Activated CD8-positive, alpha-beta T cell treated with anti-CD3 and anti-CD28 coated beads for 36 hours (primary cell): ENCODE results near the gene CLEC16A. TPM values are rescaled to one million over a fixed set of nuclear protein-coding genes. Genes with fewer than 3 reads are reported as not detected.

Source experiments
- ATAC-seq: fragments of 200-7000 bp; cut with Tn5 transposase; one replicate; pipeline ENCODE4 v1.10.0; 2021; ENCODE audit warnings: mild to moderate bottlenecking, moderate library complexity
- CTCF ChIA-PET: fragments of 350-600 bp; sonication (Branson Sonifier 250); formaldehyde crosslinking; loops from one replicate; lab custom pipeline; 2021; ENCODE audit warnings: antibody characterized with exemption; lab: Charles Lee
- POLR2A ChIA-PET: fragments of 350-600 bp; sonication (Branson Sonifier 250); formaldehyde crosslinking; loops from one replicate; lab custom pipeline; 2021; ENCODE audit warnings: antibody characterized with exemption; lab: Charles Lee
- DNase-seq: peaks from one replicate; pipeline ENCODE4 v3.0.0-alpha.2; 2020
- H3K27ac Mint-ChIP-seq: one replicate; pipeline ENCODE4 v1.8.0; 2021; ENCODE audit warnings: mild to moderate bottlenecking, mixed read lengths
- H3K27me3 Mint-ChIP-seq: one replicate; pipeline ENCODE4 v1.8.0; 2021; ENCODE audit warnings: mixed read lengths
- H3K36me3 Mint-ChIP-seq: one replicate; pipeline ENCODE4 v1.8.0; 2021; ENCODE audit warnings: low read depth, mixed read lengths
- H3K4me1 Mint-ChIP-seq: one replicate; pipeline ENCODE4 v1.8.0; 2021; ENCODE audit warnings: low read depth, mixed read lengths
- H3K4me3 Mint-ChIP-seq: one replicate; pipeline ENCODE4 v1.8.0; 2021; ENCODE audit warnings: mild to moderate bottlenecking, moderate library complexity, mixed read lengths
- H3K9me3 Mint-ChIP-seq: one replicate; pipeline ENCODE4 v1.8.0; 2021; ENCODE audit warnings: mixed read lengths
- intact Hi-C: fragments of 100-400 bp; cut with micrococcal nuclease; formaldehyde crosslinking; loops from one replicate; pipeline ENCODE4 v1.10.0; 2022
- total RNA-seq, 2 experiments: library from RNA; stranded (reverse); gene quantifications; one replicate each; pipeline ENCODE4 v1.2.3, GENCODE V29; 2021
- TF ChIP-seq, protein P1 (sequence below): fragments of 200-600 bp; IDR thresholded peaks from one replicate; pipeline ENCODE4 v1.8.0; 2022; ENCODE audit warnings: antibody characterized with exemption, mild to moderate bottlenecking

Gene CLEC16A
- total RNA-seq, 2 experiments from 2014 or later: 20.4 to 21.7 TPM

DNA sequence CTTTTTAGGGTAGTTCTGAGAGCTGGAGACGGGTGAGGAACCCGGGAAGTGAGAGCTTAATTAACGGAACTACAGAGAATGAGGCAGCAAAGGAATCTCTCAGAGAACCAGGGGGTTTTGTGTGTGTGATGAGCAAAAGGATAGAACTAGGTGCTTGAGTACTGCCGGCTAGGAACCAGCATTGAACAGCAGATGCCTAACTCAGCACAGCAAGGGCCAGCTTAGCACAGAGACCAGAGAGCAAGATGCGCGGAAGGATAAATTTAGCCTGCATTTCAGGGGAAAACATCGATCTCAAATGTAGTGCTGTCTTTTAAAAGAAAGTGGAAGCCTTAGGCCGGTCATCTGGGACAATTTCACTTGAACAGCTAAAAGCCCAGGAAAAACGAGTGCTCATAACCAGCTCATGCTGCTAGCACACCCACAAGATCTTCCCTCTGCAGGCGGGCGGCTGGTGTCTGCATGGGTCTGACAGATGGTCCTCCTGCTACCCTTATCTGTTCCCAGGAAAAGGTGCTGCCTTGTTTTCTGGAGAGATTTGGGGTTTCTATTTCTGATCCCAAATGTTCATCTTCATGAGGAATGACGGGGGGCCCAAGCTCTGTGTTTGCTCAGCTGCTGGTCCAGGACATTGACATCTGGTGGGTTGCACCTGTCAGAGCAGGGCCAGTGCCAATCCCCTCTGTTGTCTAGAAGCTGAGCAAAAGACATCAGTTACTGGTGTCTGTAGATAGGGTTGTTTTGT is 207.7 kb downstream of the CLEC16A start:
- CTCF ChIA-PET: interaction anchor here (0.9 to 3.2 kb wide), 4 partner anchors 9 to 79 kb away, joined by 3 to 10 read pairs (median 6); no protein-coding TSS in a partner anchor
- no peak overlapping the region for H3K27ac Mint-ChIP-seq

DNA sequence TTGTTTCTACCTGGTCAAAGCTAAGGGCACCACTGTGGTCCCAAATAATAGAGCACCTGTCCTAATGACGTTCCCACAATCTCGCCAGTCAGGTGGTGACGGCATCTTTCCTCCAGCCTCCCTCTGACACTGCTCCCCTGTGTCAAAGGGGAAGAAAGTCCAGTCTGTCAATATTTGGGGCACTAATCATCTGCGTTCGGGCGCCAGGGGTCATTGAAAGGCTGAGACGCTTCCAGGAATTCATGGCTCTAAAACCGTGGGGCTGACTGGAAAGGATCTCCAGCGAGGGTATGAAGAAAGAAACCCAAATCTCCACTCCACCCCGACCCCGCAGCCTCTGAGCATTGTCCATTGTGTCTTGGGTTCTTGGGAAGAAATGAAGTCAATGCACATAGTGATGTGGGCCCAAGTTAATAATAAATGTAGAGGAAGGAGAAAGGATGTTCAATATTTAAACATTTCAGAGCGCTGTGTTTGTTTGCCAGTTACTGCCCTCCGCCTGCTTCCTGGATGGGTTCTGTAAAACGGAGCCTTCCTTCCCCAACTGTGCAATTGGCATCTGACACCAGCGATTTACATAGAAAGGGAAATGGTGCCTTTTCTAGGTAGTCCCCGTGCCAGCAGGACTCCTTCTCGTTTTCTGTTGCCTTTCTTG is 208.4 kb downstream of the CLEC16A start:
- CTCF ChIA-PET: interaction anchor here (0.7 to 3.2 kb wide), 4 partner anchors 8 to 61 kb away, joined by 3 to 10 read pairs (median 6); no protein-coding TSS in a partner anchor
- H3K4me1 Mint-ChIP-seq: peaks cover 35% of the 10 kb centered on the region
- TF ChIP-seq, protein P1, sequence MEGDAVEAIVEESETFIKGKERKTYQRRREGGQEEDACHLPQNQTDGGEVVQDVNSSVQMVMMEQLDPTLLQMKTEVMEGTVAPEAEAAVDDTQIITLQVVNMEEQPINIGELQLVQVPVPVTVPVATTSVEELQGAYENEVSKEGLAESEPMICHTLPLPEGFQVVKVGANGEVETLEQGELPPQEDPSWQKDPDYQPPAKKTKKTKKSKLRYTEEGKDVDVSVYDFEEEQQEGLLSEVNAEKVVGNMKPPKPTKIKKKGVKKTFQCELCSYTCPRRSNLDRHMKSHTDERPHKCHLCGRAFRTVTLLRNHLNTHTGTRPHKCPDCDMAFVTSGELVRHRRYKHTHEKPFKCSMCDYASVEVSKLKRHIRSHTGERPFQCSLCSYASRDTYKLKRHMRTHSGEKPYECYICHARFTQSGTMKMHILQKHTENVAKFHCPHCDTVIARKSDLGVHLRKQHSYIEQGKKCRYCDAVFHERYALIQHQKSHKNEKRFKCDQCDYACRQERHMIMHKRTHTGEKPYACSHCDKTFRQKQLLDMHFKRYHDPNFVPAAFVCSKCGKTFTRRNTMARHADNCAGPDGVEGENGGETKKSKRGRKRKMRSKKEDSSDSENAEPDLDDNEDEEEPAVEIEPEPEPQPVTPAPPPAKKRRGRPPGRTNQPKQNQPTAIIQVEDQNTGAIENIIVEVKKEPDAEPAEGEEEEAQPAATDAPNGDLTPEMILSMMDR: no peak
- no peak for DNase-seq
- H3K9me3 Mint-ChIP-seq: peaks cover 2% of the 10 kb centered on the region
- no peak overlapping the region for H3K27ac Mint-ChIP-seq
- no peaks in the 10 kb centered on the region for H3K27me3 Mint-ChIP-seq
- peaks cover 11% of the 10 kb centered on the region for H3K36me3 Mint-ChIP-seq
- POLR2A ChIA-PET: interaction anchor here (0.7 to 1.3 kb wide), 4 partner anchors 12 to 102 kb away, joined by 3 to 4 read pairs (median 3); no protein-coding TSS in a partner anchor
- no peak overlapping the region for H3K4me3 Mint-ChIP-seq
- intact Hi-C loops: no loop called here
- ATAC-seq: no peak

More for the DNA sequence above, 207.7 kb downstream of the CLEC16A start:
- no peak for DNase-seq
- H3K27me3 Mint-ChIP-seq: no peaks in the 10 kb centered on the region
- intact Hi-C loops: no loop called here
- POLR2A ChIA-PET: interaction anchor here (0.7 to 1.3 kb wide), 3 partner anchors 11 to 103 kb away, joined by 3 to 4 read pairs (median 3); no protein-coding TSS in a partner anchor
- H3K4me1 Mint-ChIP-seq: peaks cover 27% of the 10 kb centered on the region
- H3K4me3 Mint-ChIP-seq: no peak overlapping the region
- peaks cover 11% of the 10 kb centered on the region for H3K36me3 Mint-ChIP-seq
- peaks cover 2% of the 10 kb centered on the region for H3K9me3 Mint-ChIP-seq
- TF ChIP-seq, protein P1: no peak
- ATAC-seq: no peak

DNA sequence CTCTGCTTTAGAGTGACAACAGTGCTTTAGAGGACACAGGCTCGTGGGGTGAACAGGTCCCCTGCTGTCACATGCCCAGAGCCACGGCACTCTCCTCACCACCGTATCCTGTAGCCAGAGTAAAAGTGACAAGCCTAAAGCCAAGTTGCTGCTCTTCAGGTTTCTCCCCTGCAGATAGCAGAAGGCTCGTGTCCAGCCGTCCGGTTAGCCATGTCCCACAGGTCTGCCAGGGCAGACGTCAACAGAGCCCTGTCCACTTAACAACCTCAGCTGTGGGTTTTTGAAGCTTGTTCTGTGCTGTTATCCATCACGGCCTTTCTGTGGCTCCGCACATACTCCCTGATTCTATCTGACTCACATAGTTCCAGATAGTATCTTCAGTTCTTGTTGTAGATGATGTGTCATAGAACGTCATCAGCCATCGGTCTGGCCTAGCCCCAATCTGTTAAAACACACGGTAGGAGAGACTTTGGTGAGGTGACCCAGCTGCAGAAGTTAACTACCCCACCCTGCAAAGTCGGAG is 211.0 kb downstream of the CLEC16A start:
- DNase-seq (no peak), ATAC-seq (peak; percentile 75)
- peaks cover 6% of the 10 kb centered on the region for H3K9me3 Mint-ChIP-seq
- no peaks in the 10 kb centered on the region for H3K27me3 Mint-ChIP-seq
- no peak overlapping the region for H3K4me3 Mint-ChIP-seq
- TF ChIP-seq, protein P1: no peak
- H3K36me3 Mint-ChIP-seq: peaks cover 8% of the 10 kb centered on the region
- CTCF ChIA-PET: no interaction called here
- POLR2A ChIA-PET: interaction anchor here (1.0 kb wide), 1 partner anchor 41 kb away, joined by 3 read pairs; no protein-coding TSS in a partner anchor
- intact Hi-C loops: no loop called here
- peak overlapping the region; percentile 4 for H3K27ac Mint-ChIP-seq
- H3K4me1 Mint-ChIP-seq: peaks cover 53% of the 10 kb centered on the region

DNA sequence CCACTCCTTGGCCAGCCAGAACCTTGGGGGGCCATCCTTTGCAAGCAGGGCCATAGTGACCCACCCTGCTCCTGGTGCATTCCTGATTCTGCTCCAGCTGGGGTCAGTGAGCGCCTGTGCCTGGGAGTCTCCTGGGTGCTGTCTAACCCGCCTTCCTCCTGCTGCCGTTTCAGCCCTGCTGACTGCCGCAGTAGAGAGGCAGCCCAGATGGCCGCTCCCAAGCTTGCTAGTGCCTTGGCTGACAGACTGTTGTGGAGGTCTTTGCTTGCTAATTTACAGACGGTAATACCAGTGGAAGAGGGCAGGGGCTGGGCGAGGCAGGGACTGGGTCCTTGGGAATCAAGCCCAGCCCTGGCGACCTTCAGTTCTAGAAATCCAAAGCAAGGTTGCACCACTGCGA is 212.0 kb downstream of the CLEC16A start:
- ChIA-PET CTCF (no interaction called here), POLR2A (interaction anchor here (0.6 to 0.7 kb wide), 2 partner anchors 18 to 96 kb away, joined by 3 read pairs; no protein-coding TSS in a partner anchor)
- no peak overlapping the region for H3K4me3 Mint-ChIP-seq
- intact Hi-C loops: no loop called here
- peaks cover 9% of the 10 kb centered on the region for H3K9me3 Mint-ChIP-seq
- H3K4me1 Mint-ChIP-seq: peaks cover 64% of the 10 kb centered on the region
- ATAC-seq: no peak
- no peak overlapping the region for H3K27ac Mint-ChIP-seq
- DNase-seq: no peak
- H3K27me3 Mint-ChIP-seq: no peaks in the 10 kb centered on the region
- TF ChIP-seq, protein P1: no peak
- H3K36me3 Mint-ChIP-seq: peaks cover 10% of the 10 kb centered on the region
